Bladder microvascular endothelial cell (primary cell): ENCODE measurements around the gene CRCP. TPM values are rescaled to one million over a fixed set of nuclear protein-coding genes. Genes with fewer than 3 reads are reported as not detected.

Source experiments
- total RNA-seq: library from RNA; depleted of rRNA; stranded (reverse); fragments of >200 nt; gene quantifications from 2 replicates; pipeline ENCODE4 v1.2.3, GENCODE V29; 2014

CRCP gene
- total RNA-seq, result 15.2 and 34.9 TPM in 2 replicates

DNA sequence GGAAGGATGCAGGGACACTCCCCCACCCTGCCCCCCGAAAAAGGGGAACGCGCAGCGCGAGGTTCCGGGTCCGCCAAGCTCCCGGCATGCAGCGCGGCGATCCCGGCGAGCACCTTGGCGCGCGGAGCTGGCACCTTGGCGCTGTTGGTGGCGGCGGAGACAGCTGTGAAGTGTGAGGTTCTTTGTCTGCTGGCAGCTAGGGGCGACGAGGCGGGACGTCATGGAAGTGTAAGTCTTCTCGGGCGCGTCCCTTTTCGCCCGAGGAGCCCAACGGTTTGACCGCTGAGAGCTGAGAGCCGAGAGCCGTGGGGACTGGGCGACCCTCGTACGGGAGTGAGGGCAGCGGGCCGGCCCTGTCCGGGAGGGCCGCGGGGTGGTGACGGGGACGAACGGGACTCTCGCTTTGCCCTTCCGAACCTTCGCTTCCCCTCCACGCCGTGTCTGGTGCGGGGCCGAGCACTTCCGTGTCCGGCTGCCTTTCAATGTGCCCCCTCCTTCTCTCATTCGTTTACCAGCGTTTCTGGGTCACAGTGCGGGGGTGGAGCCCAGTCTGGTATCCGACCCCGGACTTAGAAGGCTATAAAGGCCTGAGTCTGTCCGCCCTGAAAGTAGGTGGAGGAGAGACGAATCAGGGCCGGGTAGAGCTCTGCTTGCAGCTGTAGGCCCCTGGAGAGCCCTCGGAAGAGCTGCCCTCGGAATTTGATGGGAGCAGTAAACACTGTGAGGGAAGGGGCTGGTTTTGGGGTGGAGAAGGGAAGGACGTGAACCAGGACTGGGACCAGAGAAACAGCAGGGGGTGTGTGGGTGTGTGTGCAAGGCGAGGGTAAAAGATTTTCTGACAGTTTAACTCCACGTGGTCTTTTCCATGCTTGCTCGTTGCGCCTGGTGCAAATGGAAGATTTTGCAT lies at the start of gene CRCP:
TSS of gene CRCP (plus strand) at position 105 of the 907 bp plus-strand sequence. CDS start at position 221, 116 bp downstream.

GRCh38 chr7:66075590-66076461 lies 38.8 kb upstream of the CRCP start, which contains the start of gene ASL:
Gene ASL (plus strand): TSS chr7:66075819. CDS start chr7:66076082, 263 bp downstream.

Other genes starting within 250 kb of the CRCP start
- 12.8 and 51.5 TPM in 2 replicates for gene VKORC1L1, start 241.8 kb upstream of the CRCP start, total RNA-seq
- gene GUSB, start 132.6 kb upstream of the CRCP start, total RNA-seq, result 25.6 and 70.3 TPM in 2 replicates
- 54.7 and 60.0 TPM in 2 replicates for gene ASL, start 39.0 kb upstream of the CRCP start, total RNA-seq
- 16.5 and 46.7 TPM in 2 replicates for gene TPST1, start 90.5 kb downstream of the CRCP start, total RNA-seq